ENCODE measurements around the gene CENPX.

DNA sequence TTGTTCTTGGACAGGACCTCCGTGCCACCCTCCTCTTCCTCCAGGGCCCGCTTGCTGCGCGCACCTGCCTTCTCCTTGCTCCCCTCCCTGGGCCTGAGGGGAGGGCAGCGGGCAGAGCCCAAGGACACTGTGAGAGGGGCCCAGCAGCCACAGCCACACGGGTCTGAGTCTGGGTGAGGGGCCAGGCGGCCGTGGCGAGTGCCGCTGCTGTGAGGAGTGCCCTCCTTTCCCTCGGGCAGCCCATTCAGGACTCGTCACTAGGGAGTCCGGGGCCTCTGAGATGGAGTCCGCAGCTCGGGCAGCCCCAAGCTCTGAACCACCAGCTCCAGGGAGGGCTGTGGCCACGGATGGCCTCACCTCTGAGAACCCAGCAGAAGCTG lies 37.3 kb upstream of the CENPX start:
- TF ChIP-seq POLR2AphosphoS5 (IDR thresholded peaks at IDR 0.05; ENCODE audit: low read depth, low read length) (no peak), POLR2A (IDR thresholded peaks at IDR 0.05; ENCODE audit: low read depth, low read length) (no peak)
